GM23338 (cell line): ENCODE measurements around the gene SLC17A8. TPM values are rescaled to one million over a fixed set of nuclear protein-coding genes. Genes with fewer than 3 reads are reported as not detected.

ENCODE experiments used
- ATAC-seq: fragments of 200-7000 bp; cut with Tn5 transposase; 3 replicates; pipeline ENCODE4 v1.9.1; 2020
- DNase-seq: peaks from one replicate; pipeline ENCODE4 v3.0.0-alpha.2; 2015; ENCODE audit warnings: low spot score
- H2AFZ ChIP-seq: fragments of 200-600 bp; sonication (generic); 2 replicates; pipeline ENCODE4 v1.8.0; 2016; ENCODE audit warnings: antibody characterized with exemption, mild to moderate bottlenecking, moderate library complexity
- H3F3A ChIP-seq: fragments of 200-600 bp; sonication (generic); replicated peaks from 2 replicates; pipeline ENCODE4 v1.8.0; 2017; ENCODE audit warnings: antibody characterized with exemption, mixed run types, low read depth
- H3K27ac ChIP-seq: fragments of 200-600 bp; sonication (generic); 2 replicates; pipeline ENCODE4 v1.6.1; 2016; ENCODE audit warnings: low read depth
- H3K27me3 ChIP-seq: fragments of 200-600 bp; sonication (generic); 2 replicates; pipeline ENCODE4 v1.8.0; 2016; ENCODE audit warnings: mild to moderate bottlenecking, mixed run types, moderate library complexity; ENCODE audit not compliant: insufficient read depth
- H3K36me3 ChIP-seq: fragments of 200-600 bp; sonication (generic); 2 replicates; pipeline ENCODE4 v1.8.0; 2016; ENCODE audit warnings: mild to moderate bottlenecking; ENCODE audit not compliant: insufficient read depth
- H3K4me1 ChIP-seq: fragments of 200-600 bp; sonication (generic); 2 replicates; pipeline ENCODE4 v1.8.0; 2016; ENCODE audit warnings: mild to moderate bottlenecking, moderate library complexity; ENCODE audit not compliant: insufficient read depth
- H3K4me2 ChIP-seq: fragments of 200-600 bp; sonication (generic); 2 replicates; pipeline ENCODE4 v1.7.1; 2017; ENCODE audit warnings: mixed run types
- H3K4me3 ChIP-seq: fragments of 200-600 bp; sonication (generic); 2 replicates; pipeline ENCODE4 v1.6.1; 2016; ENCODE audit warnings: mixed run types
- H3K79me2 ChIP-seq: fragments of 200-600 bp; sonication (generic); replicated peaks from 2 replicates; pipeline ENCODE4 v1.8.0; 2017; ENCODE audit warnings: mild to moderate bottlenecking; ENCODE audit not compliant: insufficient read depth
- H3K9me2 ChIP-seq: fragments of 200-600 bp; sonication (generic); 2 replicates; pipeline ENCODE4 v1.8.0; 2017; ENCODE audit not compliant: insufficient read depth
- H4K20me1 ChIP-seq: fragments of 200-600 bp; sonication (generic); replicated peaks from 2 replicates; pipeline ENCODE4 v1.8.0; 2017; ENCODE audit warnings: mild to moderate bottlenecking; ENCODE audit not compliant: insufficient read depth
- H3K27ac Mint-ChIP-seq: 2 replicates; pipeline ENCODE4 v1.8.0; 2020; ENCODE audit warnings: inconsistent platforms, mild to moderate bottlenecking, moderate library complexity, mixed read lengths
- H3K27me3 Mint-ChIP-seq: 3 replicates; pipeline ENCODE4 v1.8.0; 2022; ENCODE audit warnings: low read depth, mild to moderate bottlenecking, moderate library complexity, mixed read lengths, inconsistent platforms; ENCODE audit not compliant: insufficient read depth, poor library complexity
- H3K36me3 Mint-ChIP-seq: 3 replicates; pipeline ENCODE4 v1.8.0; 2021; ENCODE audit warnings: low read depth, mild to moderate bottlenecking, inconsistent platforms, moderate library complexity, mixed read lengths
- H3K4me1 Mint-ChIP-seq: 3 replicates; pipeline ENCODE4 v1.8.0; 2020; ENCODE audit warnings: mild to moderate bottlenecking, inconsistent platforms, mixed read lengths
- H3K4me3 Mint-ChIP-seq: 3 replicates; pipeline ENCODE4 v1.8.0; 2021; ENCODE audit warnings: moderate library complexity, mild to moderate bottlenecking, inconsistent platforms, mixed read lengths
- H3K9me3 Mint-ChIP-seq: 3 replicates; pipeline ENCODE4 v1.8.0; 2020; ENCODE audit warnings: moderate library complexity, mild to moderate bottlenecking, inconsistent platforms, mixed read lengths
- CREB1 ChIP-seq: fragments of 250-450 bp; sonication (Bioruptor Pico); IDR thresholded peaks from 2 replicates; pipeline ENCODE4 v1.5.0; 2020; ENCODE audit warnings: low read depth, mild to moderate bottlenecking, moderate library complexity
- CTCF ChIP-seq, 2 experiments: fragments of 200-600 bp in 1 of 2; sonication (generic) in 1 of 2; conservative IDR thresholded peaks; 2 replicates each; pipeline versions ENCODE4 v1.5.1 to v1.6.1; 2016 to 2017; ENCODE audit warnings: antibody characterized with exemption in 2 of 2, low read depth in 2 of 2, mild to moderate bottlenecking in 2 of 2, moderate library complexity in 1 of 2
- ETS1 ChIP-seq: IDR thresholded peaks from 2 replicates; pipeline ENCODE4 v1.6.1; 2016; ENCODE audit warnings: antibody characterized with exemption
- EZH2 ChIP-seq: fragments of 200-600 bp; sonication (generic); IDR thresholded peaks from one replicate; pipeline ENCODE4 v1.8.0; 2017; ENCODE audit warnings: antibody characterized with exemption, mild to moderate bottlenecking, low read depth; ENCODE audit not compliant: unreplicated experiment
- EZH2phosphoT487 ChIP-seq: fragments of 200-600 bp; sonication (generic); IDR thresholded peaks from one replicate; pipeline ENCODE4 v1.8.1; 2018; ENCODE audit warnings: antibody characterized with exemption; ENCODE audit not compliant: unreplicated experiment
- JUNB ChIP-seq: IDR thresholded peaks from one replicate; pipeline ENCODE4 v1.6.1; 2016; ENCODE audit warnings: antibody characterized with exemption; ENCODE audit not compliant: unreplicated experiment
- NANOG ChIP-seq: IDR thresholded peaks from 2 replicates; pipeline ENCODE4 v1.6.1; 2016; ENCODE audit warnings: antibody characterized with exemption, borderline replicate concordance
- POLR2AphosphoS5 ChIP-seq: IDR thresholded peaks from 2 replicates; pipeline ENCODE4 v1.6.1; 2016; ENCODE audit warnings: antibody characterized with exemption, low read depth
- REST ChIP-seq: IDR thresholded peaks from one replicate; pipeline ENCODE4 v1.6.1; 2018; ENCODE audit warnings: antibody characterized with exemption; ENCODE audit not compliant: unreplicated experiment
- ZNF114 ChIP-seq: fragments of 250-450 bp; sonication (Bioruptor Pico); IDR thresholded peaks from 2 replicates; pipeline ENCODE4 v1.5.0; 2020; ENCODE audit warnings: mild to moderate bottlenecking, moderate library complexity
- ZNF331 ChIP-seq: fragments of 250-450 bp; sonication (Bioruptor Pico); IDR thresholded peaks from 2 replicates; pipeline ENCODE4 v1.5.0; 2020; ENCODE audit warnings: low read depth, mild to moderate bottlenecking, moderate library complexity
- ZNF462 ChIP-seq: fragments of 250-450 bp; sonication (Bioruptor Pico); IDR thresholded peaks from 2 replicates; pipeline ENCODE4 v1.5.0; 2020; ENCODE audit warnings: mild to moderate bottlenecking, moderate library complexity
- polyA plus RNA-seq: library from polyadenylated mRNA; unstranded; fragments of >200 nt; fragmentation: Nextera tagmentation; extraction: Ambion mirVana; gene quantifications from 2 replicates; pipeline ENCODE4 v1.2.1, GENCODE V29; 2016
- total RNA-seq: library from RNA; depleted of rRNA; stranded (reverse); fragments of >200 nt; shearing (Covaris generic); gene quantifications from 2 replicates; pipeline ENCODE4 v1.2.3, GENCODE V29; 2014

SLC17A8 gene
- total and polyA plus RNA-seq, 2 experiments from 2014 or later = 0.05 to 0.24 TPM

GRCh38 chr12:100426145-100426544, 69.3 kb downstream of the SLC17A8 start (continued):
- TF ChIP-seq ZNF462 (CRISPR knock-in tag) = no peak
- no peak for TF ChIP-seq EZH2
- TF ChIP-seq ETS1 = no peak
- TF ChIP-seq NANOG = no peak

- Histone ChIP-seq H3K4me2 (no peak overlapping the region), H3K79me2 (no peaks in the 10 kb centered on the region), H3F3A (no peaks in the 10 kb centered on the region), H4K20me1 (no peaks in the 10 kb centered on the region), H3K27me3 (no peaks in the 10 kb centered on the region), H3K9me2 (no peaks in the 10 kb centered on the region; the same call in 1 of the 2 replicates), H2AFZ (no peak overlapping the region), H3K36me3 (no peaks in the 10 kb centered on the region), H3K4me1 (no peaks in the 10 kb centered on the region), H3K27ac (no peak overlapping the region), H3K4me3 (no peak overlapping the region)
- Mint-ChIP-seq H3K4me3 (no peak overlapping the region), H3K9me3 (no peaks in the 10 kb centered on the region), H3K4me1 (no peaks in the 10 kb centered on the region), H3K36me3 (no peaks in the 10 kb centered on the region), H3K27me3 (peaks cover 6% of the 10 kb centered on the region), H3K27ac (no peak overlapping the region)
- ATAC-seq (no peak), DNase-seq (no peak)
- TF ChIP-seq JUNB (no peak), CTCF (conservative IDR thresholded peaks at IDR 0.05; ENCODE audit: low read depth in 2 of 2) (no peak), POLR2AphosphoS5 (no peak), REST (no peak), CREB1 (CRISPR knock-in tag) (no peak), ZNF114 (CRISPR knock-in tag) (no peak), NANOG (no peak), ZNF331 (CRISPR knock-in tag) (no peak), ETS1 (no peak), EZH2phosphoT487 (no peak)
Measured at GRCh38 chr12:100427078-100427477, 70.2 kb downstream of the SLC17A8 start.
